ENCODE data around the gene PCED1A. TPM values are rescaled to one million over a fixed set of nuclear protein-coding genes. Genes with fewer than 3 reads are reported as not detected.

Gene PCED1A
- total and polyA plus RNA-seq, 2 of the 8 experiments (the other 6 are each of a cell fraction or from before 2014, with no cell fraction given), result 13.4 to 18.9 TPM

- POLR2A ChIA-PET (ENCODE audit: partially characterized antibody), result no interaction called here
- Histone ChIP-seq H3K79me1 (ENCODE audit: low read depth, low read length) (no peaks in the 10 kb centered on the region), H4K8ac (ENCODE audit: extremely low read depth, insufficient read depth, low read length) (no peak overlapping the region), H3K27me3 (replicated peaks in 1 of 4; ENCODE audit: control insufficient read depth in 3 of 4, extremely low read depth in 1 of 4, insufficient read depth in 3 of 4, low read length in 3 of 4) (no peaks in the 10 kb centered on the region), H2AK5ac (ENCODE audit: low read depth, low read length) (no peak overlapping the region), H3K23ac (ENCODE audit: insufficient read length) (no peak overlapping the region), H3K18ac (ENCODE audit: extremely low read depth, low read length) (no peak overlapping the region), H2BK20ac (ENCODE audit: low read length) (no peak overlapping the region), H4K5ac (ENCODE audit: insufficient read length, low read depth, low read length) (no peak overlapping the region), H2BK15ac (ENCODE audit: low read length) (no peak overlapping the region), H4K91ac (replicated peaks; ENCODE audit: insufficient read length, low read length) (no peak overlapping the region), H3K56ac (replicated peaks; ENCODE audit: insufficient read length, low read depth, low read length) (no peak overlapping the region), H3K4me2 (ENCODE audit: insufficient read depth in 1 of 2, low read depth in 2 of 2, low read length in 2 of 2) (no peak overlapping the region), H3K9ac (replicated peaks in 1 of 4; ENCODE audit: extremely low read depth in 1 of 4, low read depth in 3 of 4, low read length in 3 of 4) (no peak overlapping the region), H3K23me2 (ENCODE audit: low read depth, low read length) (no peaks in the 10 kb centered on the region; the same call in 1 of the 2 replicates), H3K14ac (ENCODE audit: insufficient read length) (no peak overlapping the region), H3K9me3 (ENCODE audit: insufficient read depth in 2 of 2, low read depth in 1 of 2, low read length in 1 of 2) (no peaks in the 10 kb centered on the region), H3K27ac (ENCODE audit: low read depth, low read length) (no peak overlapping the region), H3K4ac (replicated peaks; ENCODE audit: insufficient read length, low read depth, low read length) (no peak overlapping the region), H3K36me3 (ENCODE audit: control insufficient read depth in 2 of 4, insufficient read depth in 4 of 4, low read length in 3 of 4) (no peaks in the 10 kb centered on the region), H2AFZ (ENCODE audit: low read length) (no peak overlapping the region), H4K20me1 (replicated peaks in 1 of 2; ENCODE audit: control insufficient read depth in 1 of 2, insufficient read depth in 2 of 2, low read length in 2 of 2) (no peaks in the 10 kb centered on the region), H3K4me1 (replicated peaks in 1 of 4; ENCODE audit: control insufficient read depth in 3 of 4, insufficient read depth in 4 of 4, low read length in 3 of 4) (peaks cover 0 to 4% (median 0%) of the 10 kb centered on the region in 4 experiments; a peak in 3 of 7 replicates), H3K4me3 (ENCODE audit: extremely low read depth in 1 of 4, insufficient read depth in 2 of 4, low read depth in 3 of 4, low read length in 4 of 4) (no peak overlapping the region), H2BK12ac (ENCODE audit: low read depth, low read length) (no peak overlapping the region), H2BK5ac (ENCODE audit: low read depth, low read length) (no peak overlapping the region), H3K79me2 (ENCODE audit: control insufficient read depth in 1 of 2, insufficient read depth in 2 of 2, low read length in 2 of 2) (no peaks in the 10 kb centered on the region), H2BK120ac (replicated peaks; ENCODE audit: low read depth, low read length) (no peak overlapping the region)
- WGBS, 2 experiments (ENCODE audit: extremely low coverage in 1 of 2, insufficient coverage in 1 of 2, insufficient read length in 1 of 2, insufficient replicate concordance in 2 of 2, low coverage in 1 of 2, low lambda C conversion rate in 2 of 2, missing lambda C conversion rate in 1 of 2), result 93% methylated on average over 4 of the region's 4 CpGs; no CpG with 5 or more reads in 1 of the 2 experiments
- CTCF ChIA-PET (ENCODE audit: partially characterized antibody), result interaction anchor here (5.4 kb wide), 1 partner anchor 93 kb away, joined by 94 read pairs; no protein-coding TSS in a partner anchor
- no peak for FAIRE-seq
- DNase-seq (ENCODE audit: low read depth in 1 of 2, low spot score in 2 of 2), result no peak
- no peak for TF ChIP-seq ASH2L (IDR thresholded peaks at IDR 0.05; ENCODE audit: low read length)
- TF ChIP-seq EGR1 (IDR thresholded peaks at IDR 0.05; ENCODE audit: borderline replicate concordance, low read depth, low read length), result no peak
- no peak for TF ChIP-seq CEBPB (IDR thresholded peaks at IDR 0.05; ENCODE audit: low read depth, low read length)
- TF ChIP-seq ZNF274 (IDR thresholded peaks at IDR 0.05; ENCODE audit: borderline replicate concordance, extremely low read depth, low read length), result no peak
- TF ChIP-seq SIRT6 (IDR thresholded peaks at IDR 0.05; ENCODE audit: low read length), result no peak
- TF ChIP-seq SRF (IDR thresholded peaks at IDR 0.05; ENCODE audit: low read depth, low read length), result no peak
- no peak for TF ChIP-seq HDAC6 (IDR thresholded peaks at IDR 0.05; ENCODE audit: low read depth, low read length)
- TF ChIP-seq CTCF (IDR thresholded peaks at IDR 0.05; ENCODE audit: control extremely low read depth in 1 of 3, insufficient read depth in 1 of 3, low read depth in 1 of 3, low read length in 3 of 3), result no peak
- TF ChIP-seq BRCA1 (IDR thresholded peaks at IDR 0.05; ENCODE audit: low read depth, low read length), result no peak
- TF ChIP-seq POLR2A (IDR thresholded peaks at IDR 0.05; ENCODE audit: control extremely low read depth in 1 of 2, low read depth in 2 of 2, low read length in 2 of 2), result no peak
- no peak for TF ChIP-seq MAFK (IDR thresholded peaks at IDR 0.05; ENCODE audit: low read depth, low read length)
- TF ChIP-seq CTBP2 (IDR thresholded peaks at IDR 0.05; ENCODE audit: borderline replicate concordance, insufficient read depth, insufficient read length, low read length), result no peak
- TF ChIP-seq ATF3 (IDR thresholded peaks at IDR 0.05; ENCODE audit: insufficient read depth, low read depth, low read length), result no peak
Measured at GRCh38 chr20:2847802-2848201, 7.3 kb upstream of the PCED1A start.

All from H1 (cell line).